ENCODE results near the gene ZHX3.

- TF ChIP-seq POLR2A (IDR thresholded peaks at IDR 0.05; ENCODE audit: extremely low read depth, insufficient read length) (no peak), CTCF (IDR thresholded peaks at IDR 0.05; ENCODE audit: low read depth, low read length) (no peak)
Observed at GRCh38 chr20:41367393-41367695, 49.8 kb upstream of the ZHX3 start.
